Erythroblast (primary cell): ENCODE measurements around the gene RANBP1.

ENCODE experiments used
- GATA1 ChIP-seq: IDR thresholded peaks from 2 replicates; pipeline ENCODE4 v1.6.1; 2011; ENCODE audit warnings: low read depth, mild to moderate bottlenecking, control low read depth, low read length, moderate library complexity
- POLR2A ChIP-seq: IDR thresholded peaks from 2 replicates; pipeline ENCODE4 v1.6.1; 2011; ENCODE audit warnings: mild to moderate bottlenecking, low read length

GRCh38 chr22:20149257-20150250 lies 33.6 kb downstream of the RANBP1 start:
- TF ChIP-seq POLR2A (no peak), GATA1 (no peak)
